DND-41 (cell line): ENCODE measurements around the gene PLD1.
"Not testable (repeated sequence)": the region's sequence is repeated elsewhere in the genome, so short reads cannot be mapped to it uniquely, and the experiment has no call there.

Source experiments
- EZH2 ChIP-seq: IDR thresholded peaks from 3 replicates; pipeline ENCODE4 v1.6.1; 2012; ENCODE audit warnings: borderline replicate concordance, low read depth, mild to moderate bottlenecking, moderate library complexity, low read length, inconsistent platforms; ENCODE audit not compliant: severe bottlenecking
- TF ChIP-seq, protein P1 (sequence below): IDR thresholded peaks from 2 replicates; pipeline ENCODE4 v1.5.1; 2012; ENCODE audit warnings: borderline replicate concordance, low read length, moderate library complexity, mild to moderate bottlenecking; ENCODE audit not compliant: poor library complexity, severe bottlenecking; ENCODE audit errors: extremely low read depth

DNA sequence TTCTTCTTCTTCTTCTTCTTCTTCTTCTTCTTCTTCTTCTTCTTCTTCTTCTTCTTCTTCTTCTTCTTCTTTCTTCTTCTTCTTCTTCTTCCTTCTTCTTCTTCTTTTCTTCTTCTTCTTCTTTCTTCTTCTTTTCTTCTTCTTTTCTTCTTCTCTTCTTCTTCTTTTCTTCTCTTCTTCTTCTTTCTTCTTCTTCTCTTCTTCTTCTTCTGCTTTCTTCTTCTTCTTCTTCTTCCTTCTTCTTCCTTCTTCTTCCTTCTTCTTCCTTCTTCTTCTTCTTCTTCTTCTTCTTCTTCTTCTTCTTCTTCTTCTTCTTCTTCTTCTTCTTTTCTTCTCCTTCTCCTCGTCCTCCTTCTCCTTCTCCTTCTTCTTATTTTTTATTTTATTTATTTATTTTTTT lies 247.8 kb downstream of the PLD1 start:
- TF ChIP-seq, protein P1, sequence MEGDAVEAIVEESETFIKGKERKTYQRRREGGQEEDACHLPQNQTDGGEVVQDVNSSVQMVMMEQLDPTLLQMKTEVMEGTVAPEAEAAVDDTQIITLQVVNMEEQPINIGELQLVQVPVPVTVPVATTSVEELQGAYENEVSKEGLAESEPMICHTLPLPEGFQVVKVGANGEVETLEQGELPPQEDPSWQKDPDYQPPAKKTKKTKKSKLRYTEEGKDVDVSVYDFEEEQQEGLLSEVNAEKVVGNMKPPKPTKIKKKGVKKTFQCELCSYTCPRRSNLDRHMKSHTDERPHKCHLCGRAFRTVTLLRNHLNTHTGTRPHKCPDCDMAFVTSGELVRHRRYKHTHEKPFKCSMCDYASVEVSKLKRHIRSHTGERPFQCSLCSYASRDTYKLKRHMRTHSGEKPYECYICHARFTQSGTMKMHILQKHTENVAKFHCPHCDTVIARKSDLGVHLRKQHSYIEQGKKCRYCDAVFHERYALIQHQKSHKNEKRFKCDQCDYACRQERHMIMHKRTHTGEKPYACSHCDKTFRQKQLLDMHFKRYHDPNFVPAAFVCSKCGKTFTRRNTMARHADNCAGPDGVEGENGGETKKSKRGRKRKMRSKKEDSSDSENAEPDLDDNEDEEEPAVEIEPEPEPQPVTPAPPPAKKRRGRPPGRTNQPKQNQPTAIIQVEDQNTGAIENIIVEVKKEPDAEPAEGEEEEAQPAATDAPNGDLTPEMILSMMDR: not testable (repeated sequence)
- TF ChIP-seq EZH2: not testable (repeated sequence)
